HG03175 (cell line): ENCODE results near the gene MED29.

Experiments
- ATAC-seq: cut with Tn5 transposase; IDR thresholded peaks from one replicate; pipeline ENCODE4 v1.9.1; 2021; ENCODE audit warnings: mild to moderate bottlenecking, moderate library complexity; ENCODE audit not compliant: unreplicated experiment

Gene MED29

DNA sequence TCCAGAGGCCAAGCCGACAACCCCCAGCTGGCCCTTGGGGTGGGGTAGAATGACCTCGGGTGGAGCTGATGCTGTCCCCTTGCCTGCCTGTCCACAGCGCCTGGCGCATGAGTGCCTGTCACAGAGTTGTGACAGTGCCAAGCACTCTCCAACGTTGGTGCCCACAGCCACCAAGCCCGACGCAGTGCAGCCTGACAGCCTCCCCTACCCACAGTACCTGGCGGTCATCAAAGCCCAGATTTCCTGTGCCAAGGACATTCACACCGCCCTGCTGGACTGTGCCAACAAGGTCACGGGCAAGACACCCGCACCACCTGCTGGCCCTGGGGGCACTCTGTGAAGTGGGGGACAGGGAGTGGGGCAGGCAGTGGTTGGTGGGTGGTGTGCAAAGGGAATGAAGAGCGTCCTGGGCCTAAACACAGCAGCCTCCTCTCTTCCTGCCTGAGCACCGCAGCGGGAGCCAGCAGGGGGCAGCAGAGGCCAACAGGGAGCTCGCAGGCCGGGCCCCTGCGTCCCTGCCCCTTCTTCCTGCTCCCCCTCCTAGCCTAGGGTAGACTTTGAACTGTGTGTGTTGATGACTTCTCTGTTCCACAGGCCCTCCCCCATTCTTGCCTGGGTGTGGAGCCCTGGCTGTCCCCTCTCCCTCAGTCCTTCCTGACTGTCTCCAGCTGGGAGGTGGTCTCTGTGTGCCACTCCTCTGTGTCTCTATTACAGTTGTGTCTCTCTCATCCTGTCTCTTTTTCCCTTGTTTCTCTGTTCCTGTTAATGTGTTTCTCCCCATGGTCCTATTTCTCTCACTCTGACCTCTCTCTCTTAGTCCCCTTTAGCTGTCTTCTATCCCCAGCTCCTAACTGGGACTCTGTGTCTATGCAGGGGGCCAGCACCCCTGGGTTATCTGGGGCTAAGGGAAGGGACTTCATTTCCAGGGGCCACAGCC, 6.5 kb downstream of the MED29 start:
- ATAC-seq, result peak; percentile 47

DNA sequence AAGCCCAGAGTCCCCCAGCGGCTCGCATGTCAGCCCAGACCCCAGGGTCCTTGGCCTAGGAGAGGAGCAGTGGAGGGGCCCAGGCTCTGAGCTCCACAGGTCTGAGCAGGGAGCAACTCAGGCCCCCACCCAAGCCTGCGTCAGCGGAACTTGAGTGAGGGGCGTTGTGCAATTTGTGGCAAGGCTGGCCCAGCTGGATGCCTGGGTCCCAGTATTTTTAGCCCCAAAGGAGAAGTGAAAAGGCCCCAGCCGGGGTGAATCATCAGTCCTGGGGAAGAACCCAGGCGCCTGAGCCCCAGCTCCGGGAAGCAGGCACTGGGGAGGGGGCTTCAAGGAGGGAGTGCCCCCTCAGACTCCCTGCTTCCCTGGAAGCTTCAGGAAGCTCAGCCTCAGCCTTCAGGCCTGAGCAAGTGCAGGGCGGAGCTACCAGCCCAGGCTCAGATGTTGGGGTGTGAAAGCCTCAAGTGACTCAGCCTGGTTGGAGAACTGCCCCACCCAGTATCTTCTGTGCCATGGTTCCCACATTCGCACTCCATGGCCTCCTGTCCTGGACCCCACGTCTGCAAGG, 7.2 kb downstream of the MED29 start:
- ATAC-seq, result no peak

DNA sequence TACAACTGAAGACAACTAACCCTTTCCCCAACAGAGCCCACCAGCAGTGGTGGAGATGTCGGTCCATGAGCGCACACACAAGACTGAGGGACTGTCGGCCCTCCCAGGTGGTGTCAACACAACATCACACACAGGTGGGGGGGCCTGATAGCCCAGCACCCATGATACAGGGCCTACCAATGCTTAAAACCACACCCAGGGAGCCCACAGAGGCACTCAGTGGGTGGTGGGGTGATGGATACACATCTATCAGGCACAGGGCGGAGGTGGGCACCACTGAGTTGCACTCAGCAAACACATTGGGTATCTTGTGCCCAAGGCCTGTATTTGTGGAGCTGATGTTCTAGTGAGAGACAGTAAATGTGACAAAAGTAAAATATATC, 8.5 kb downstream of the MED29 start:
- ATAC-seq, result no peak

DNA sequence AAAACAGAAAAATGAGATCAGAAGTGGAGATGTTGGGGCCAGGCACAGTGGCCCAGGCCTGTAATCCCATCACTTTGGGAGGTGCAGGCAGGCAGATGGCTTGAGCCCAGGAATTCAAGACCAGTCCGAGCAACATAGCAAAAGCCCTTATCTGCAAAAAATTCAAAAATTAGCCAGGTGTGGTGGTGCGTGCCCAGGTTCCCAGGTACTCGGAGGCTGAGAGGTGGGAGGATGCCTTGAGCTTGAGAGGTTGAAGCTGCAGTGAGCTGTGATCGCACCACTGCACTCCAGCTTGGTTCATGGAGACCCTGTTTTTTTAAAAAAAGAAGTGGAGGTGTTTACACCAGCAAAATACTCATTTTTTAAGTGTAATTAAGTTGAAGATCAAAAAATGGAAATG, 8.9 kb downstream of the MED29 start:
- ATAC-seq, result no peak

DNA sequence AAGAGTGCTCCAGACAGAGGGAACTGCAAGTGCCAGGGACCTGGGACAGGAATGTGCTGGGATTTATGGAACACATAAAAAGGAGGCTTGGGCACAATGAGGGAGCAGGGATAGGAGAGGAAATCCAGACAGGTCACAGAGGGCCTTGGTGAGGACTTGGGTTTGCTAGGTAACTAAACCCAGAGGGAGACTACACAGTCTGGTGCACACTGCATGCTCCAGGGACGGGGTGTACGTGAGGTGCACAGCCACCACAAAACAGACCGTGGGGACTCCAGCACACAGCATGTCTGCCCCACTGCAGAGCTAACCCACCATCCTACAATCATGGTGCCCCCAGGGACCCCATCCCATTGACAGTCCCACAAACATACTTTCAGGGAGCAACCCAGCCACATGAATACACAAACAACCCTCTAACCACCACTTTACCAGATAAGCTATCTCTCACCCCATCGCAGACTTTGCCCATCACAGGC, 9.9 kb downstream of the MED29 start:
- ATAC-seq, result no peak

DNA sequence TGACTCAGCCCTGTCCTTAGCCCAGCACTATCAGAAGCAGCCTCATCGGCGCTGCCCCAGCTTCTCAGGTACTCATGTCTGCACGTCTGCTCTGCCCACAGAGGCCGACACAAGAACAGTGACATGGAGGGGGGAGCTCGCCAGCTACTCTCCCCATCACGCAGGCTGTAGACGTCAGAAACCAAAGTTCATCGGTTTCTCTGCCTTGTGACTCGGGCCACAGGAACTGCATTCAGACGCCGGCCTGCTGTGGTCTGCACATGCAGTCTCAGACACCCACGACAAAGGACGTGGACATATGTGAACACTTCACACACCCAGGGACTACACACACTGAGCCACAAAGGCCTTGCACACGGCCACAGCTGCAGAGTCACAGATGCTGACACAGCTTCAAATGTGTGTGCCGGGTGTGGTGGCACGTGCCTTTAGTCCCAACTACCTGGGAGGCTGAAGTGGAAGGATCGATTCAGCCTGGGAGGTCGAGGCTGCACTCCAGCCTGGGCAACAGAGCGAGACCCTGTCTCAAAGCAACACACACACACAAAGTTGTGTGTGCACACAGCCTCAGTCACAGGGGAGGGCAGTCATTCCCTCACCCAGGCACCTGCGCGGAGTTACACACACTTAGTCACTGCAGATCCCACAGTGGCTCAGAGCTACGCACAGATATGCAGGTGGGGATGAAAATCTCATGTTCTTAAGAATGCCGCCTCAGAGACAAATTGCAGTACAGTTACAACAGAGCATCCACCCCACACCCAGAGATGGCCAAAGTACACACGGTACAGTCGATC, 10.6 kb downstream of the MED29 start:
- peak; percentile 30 for ATAC-seq

DNA sequence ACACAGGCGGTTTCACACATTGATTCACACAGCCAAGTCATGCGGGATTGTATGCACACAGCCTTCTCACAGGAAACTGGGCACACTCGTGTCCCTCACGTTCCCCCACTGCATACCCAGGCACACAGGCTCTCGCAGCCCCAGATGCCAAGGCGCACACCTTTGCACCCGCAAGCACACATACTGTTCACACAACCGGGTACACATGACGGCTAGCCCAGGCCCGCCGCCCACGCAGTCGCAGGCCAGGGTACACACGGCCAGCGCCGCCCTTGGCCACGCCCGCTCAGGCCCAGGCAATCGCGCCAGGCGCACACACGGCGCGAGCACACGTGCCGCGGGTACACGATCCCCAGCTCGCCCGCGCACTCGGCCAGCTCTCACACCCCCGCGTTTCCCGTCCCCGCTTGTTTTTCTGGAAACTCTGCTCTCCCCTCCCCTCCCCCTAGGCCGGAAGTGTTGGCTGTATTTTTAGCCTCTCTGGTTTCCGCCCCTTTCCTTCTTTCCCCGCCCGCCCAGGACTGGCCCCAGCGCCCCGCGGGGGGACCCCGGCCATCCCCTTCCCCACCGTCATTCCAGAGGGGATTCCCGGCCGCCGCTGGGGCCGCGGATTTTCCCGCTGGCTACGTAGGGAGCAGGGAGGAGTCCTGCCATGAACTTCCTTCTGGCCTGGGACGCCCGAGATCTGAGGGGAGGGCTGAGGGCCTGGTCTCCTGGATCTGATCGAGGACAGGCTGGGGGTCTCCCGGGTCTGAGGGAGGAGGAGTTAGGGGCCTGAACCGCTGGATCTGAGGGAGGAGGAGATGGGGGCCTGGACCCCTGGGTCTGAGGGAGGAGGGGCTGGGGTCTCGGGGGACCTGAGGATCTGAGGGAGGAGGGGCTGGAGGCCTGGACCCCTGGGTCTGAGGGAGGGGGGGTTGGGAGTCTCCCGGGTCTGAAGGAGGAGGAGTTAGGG, 11.4 kb downstream of the MED29 start:
- peak; percentile 19 for ATAC-seq

DNA sequence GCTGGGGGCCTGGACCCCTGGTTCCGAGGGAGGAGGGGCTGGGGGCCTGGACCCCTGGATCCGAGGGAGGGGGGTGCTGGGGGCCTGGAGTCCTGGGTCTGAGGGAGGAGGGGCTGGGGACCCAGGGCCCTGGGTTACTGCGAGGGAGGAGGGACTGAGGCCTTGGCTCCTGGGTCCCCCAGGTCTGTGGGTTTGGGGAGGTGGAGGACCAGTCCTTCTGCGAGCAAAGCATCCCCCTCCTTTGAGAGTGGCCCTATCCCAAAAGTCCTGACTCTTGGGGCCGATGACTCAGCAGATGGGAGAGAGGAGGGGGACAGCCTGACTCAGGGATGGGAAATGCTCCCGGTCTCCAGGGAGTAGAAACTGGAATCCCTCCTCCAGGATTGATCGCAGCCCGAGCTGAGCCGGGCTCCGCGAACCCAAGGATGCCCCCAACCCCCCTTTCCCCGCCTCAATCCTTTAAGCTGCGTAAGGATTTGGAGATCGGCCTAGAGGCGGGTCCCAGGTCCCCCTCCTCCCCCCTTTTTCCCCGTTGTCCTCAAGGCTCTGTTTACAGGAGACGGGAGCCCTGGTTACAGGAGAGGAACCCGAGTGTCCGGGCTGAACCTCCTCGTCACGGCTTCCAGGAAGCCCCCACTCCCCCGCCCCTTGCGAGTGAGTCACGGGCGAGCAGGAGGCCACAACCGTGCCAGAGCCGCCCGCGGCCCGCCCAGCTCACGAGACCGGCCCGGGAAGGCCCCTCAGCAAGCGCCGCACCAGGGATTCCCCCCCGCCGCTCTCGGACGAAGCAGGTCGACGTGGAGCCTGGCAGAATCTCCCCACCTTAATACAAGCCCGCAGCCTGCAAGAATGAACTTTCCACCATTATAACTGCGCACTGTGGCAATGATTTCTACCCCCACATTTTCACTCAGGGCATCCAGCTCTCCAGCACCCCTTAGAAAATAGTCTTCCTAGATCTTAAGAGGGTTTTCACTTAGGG, 12.4 kb downstream of the MED29 start:
- peak; percentile 28 for ATAC-seq

DNA sequence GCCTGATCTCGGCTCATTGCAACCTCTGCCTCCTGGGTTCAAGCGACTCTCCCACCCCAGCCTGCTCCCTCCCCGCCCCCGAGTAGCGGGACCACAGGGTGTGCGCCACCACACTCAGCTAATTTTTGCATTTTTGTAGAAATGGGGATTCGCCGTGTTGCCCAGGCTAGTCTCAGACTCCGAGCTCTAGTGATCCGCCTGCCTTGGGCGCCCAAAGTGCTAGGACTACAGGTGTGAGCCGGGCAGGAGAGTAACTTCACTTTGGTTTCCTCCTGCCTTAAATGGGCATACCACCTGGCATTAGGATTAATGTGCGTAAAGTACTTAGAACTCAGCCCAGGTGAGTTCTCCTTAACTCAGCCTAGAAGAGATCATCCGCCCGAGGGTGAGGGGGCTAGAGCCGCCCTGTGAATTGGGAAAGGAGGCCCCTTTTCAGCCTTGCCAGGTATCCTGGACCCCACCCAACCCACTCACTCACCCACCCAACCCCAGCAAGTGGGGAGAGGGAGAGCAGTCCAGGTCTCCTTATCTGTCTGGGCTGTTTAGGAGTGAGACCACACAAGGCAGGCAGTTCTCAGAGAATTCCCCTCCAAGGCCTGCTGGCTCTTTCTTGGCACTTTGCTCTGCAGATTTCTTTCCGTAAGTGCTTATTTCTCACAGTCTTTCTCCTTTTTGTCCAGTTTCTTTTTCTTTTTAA, 14.2 kb downstream of the MED29 start:
- ATAC-seq, result no peak

DNA sequence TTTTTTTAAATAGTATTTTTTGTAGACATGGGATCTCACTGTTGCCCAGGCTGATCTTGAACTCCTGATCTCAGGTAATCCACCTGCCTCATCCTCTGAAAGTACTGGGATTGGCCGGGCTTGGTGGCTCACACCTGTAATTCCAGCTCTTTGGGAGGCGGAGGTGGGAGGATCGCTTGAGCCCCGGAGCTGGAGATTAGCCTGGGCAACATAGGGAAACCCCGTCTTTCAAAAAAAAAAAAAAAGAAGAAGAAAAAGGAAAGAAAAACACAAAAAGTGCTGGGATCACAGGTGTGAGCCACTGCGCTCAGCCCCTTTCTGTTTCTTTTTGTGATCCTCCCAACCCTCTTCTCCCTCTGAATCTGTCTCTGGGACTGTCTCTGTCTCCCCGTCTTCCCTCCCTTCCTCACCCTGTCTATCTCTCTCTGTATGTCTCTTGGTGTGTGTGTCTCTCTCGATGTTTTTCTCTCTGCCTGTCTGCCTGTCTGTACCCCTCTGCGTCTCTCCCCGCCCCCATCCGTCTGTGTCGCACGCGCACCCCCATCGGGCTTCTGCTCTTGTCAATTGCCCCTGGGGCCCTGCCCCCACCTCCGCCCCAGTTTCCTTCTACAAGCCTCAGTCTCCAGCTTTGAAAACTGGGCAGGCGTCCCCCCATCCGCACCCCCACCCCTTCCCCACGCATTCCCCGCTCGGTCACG, 14.9 kb downstream of the MED29 start:
- ATAC-seq, result no peak

DNA sequence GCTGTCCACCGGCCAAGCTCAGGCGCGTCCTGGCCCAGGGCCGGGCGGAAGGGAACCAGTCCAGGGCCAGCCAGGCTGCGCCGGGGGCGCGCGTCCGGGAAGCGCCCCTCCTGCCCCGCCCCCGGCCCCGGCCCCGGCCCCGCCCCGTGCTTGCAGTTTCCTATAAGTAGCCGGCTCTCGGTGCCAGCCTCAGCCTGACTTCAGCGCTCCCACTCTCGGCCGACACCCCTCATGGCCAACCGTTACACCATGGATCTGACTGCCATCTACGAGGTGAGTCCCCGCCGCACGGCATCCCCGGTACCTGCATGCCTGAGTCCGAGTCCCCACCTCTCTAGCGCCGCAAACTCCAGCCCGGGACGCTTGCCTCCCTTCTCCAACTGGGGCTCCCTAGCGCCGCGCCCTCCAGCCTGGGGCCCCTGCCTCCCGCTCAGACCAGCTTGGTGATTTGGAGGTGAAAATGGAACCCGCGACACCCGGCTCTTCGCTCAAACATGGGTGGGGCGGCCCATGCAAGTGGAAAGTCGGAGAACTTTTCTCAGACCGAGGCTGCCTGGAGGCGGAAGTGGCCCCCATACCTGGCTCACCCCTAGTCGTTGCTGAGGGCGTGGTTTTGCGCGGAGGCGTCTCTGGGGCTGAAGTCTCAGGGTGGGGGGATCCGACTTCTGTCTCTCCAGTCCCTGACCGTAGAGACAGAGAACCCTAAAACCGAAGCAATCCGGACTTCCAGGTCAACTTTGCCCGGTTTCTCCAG, 15.7 kb downstream of the MED29 start, which contains the start of gene ZFP36:
TSS of gene ZFP36 (plus strand) at position 192 of the 754 bp plus-strand sequence. CDS start at position 250, 58 bp downstream.
- ATAC-seq, result peak; percentile 19

DNA sequence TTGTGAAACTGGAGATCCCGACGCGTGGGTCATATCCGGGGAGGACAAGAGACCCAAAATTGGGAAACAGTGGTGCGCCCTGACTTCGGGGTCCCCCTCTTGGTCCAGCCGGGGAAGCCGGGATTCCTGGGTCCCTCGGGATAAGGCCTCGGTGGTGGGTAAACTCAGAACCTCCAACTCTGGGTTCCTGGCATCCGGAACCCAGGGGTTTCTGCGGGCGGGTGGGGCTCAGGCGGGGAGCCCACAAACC, 16.2 kb downstream of the MED29 start:
- no peak for ATAC-seq

DNA sequence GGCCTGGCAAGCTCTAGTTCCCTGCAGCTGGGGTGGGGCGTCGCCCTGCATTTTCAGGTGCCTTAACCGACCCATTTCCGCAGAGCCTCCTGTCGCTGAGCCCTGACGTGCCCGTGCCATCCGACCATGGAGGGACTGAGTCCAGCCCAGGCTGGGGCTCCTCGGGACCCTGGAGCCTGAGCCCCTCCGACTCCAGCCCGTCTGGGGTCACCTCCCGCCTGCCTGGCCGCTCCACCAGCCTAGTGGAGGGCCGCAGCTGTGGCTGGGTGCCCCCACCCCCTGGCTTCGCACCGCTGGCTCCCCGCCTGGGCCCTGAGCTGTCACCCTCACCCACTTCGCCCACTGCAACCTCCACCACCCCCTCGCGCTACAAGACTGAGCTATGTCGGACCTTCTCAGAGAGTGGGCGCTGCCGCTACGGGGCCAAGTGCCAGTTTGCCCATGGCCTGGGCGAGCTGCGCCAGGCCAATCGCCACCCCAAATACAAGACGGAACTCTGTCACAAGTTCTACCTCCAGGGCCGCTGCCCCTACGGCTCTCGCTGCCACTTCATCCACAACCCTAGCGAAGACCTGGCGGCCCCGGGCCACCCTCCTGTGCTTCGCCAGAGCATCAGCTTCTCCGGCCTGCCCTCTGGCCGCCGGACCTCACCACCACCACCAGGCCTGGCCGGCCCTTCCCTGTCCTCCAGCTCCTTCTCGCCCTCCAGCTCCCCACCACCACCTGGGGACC, 16.6 kb downstream of the MED29 start:
- no peak for ATAC-seq

DNA sequence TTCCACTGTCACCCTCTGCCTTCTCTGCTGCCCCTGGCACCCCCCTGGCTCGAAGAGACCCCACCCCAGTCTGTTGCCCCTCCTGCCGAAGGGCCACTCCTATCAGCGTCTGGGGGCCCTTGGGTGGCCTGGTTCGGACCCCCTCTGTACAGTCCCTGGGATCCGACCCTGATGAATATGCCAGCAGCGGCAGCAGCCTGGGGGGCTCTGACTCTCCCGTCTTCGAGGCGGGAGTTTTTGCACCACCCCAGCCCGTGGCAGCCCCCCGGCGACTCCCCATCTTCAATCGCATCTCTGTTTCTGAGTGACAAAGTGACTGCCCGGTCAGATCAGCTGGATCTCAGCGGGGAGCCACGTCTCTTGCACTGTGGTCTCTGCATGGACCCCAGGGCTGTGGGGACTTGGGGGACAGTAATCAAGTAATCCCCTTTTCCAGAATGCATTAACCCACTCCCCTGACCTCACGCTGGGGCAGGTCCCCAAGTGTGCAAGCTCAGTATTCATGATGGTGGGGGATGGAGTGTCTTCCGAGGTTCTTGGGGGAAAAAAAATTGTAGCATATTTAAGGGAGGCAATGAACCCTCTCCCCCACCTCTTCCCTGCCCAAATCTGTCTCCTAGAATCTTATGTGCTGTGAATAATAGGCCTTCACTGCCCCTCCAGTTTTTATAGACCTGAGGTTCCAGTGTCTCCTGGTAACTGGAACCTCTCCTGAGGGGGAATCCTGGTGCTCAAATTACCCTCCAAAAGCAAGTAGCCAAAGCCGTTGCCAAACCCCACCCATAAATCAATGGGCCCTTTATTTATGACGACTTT, 17.4 kb downstream of the MED29 start:
- no peak for ATAC-seq

DNA sequence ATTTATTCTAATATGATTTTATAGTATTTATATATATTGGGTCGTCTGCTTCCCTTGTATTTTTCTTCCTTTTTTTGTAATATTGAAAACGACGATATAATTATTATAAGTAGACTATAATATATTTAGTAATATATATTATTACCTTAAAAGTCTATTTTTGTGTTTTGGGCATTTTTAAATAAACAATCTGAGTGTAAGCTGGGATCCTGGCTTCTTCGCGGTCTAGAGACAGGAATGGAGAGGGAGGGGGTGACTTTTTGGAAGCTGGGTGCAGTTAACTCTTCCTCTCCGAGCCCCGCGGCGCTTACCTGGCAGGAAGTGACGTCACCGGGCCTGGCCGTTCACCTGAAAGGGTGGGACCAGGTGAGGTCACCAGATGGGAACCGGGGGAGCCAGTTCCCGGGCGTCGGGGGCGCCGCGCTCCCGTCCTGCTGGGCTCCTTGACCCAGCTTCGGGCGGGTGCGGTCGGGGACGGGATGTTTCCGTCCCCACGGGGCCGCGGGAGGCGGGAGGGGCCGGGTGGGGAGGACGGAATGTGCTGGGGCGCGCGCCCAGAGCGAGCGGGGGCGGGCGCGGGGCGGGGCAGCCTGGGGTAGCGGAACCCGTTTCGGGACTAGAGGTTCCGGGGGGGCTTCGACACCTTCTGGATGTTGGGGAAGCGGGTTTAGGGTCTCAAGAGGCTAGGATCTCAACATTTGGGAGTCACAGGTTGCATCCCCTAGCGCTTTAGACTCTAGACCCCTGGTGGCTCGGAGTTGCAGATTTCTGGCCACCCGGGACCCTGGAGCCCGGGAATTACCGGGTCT, 18.2 kb downstream of the MED29 start:
- no peak for ATAC-seq
